ENCODE data around the gene XPNPEP3. TPM values are rescaled to one million over a fixed set of nuclear protein-coding genes. Genes with fewer than 3 reads are reported as not detected.
"Not testable (repeated sequence)": the region's sequence is repeated elsewhere in the genome, so short reads cannot be mapped to it uniquely, and the experiment has no call there.

XPNPEP3 gene
- total and polyA plus RNA-seq, 4 donors: 5.1 to 24.1 (median 10.4) TPM

- DNase-seq (no peak), ATAC-seq (ENCODE audit: insufficient read depth, low FRiP score) (no peak)
- H3K27ac ChIP-seq (ENCODE audit: low read depth in 1 of 2, low read length in 1 of 2): no peak overlapping the region
- no peak overlapping the region for H3K9ac ChIP-seq (ENCODE audit: insufficient read depth in 1 of 2, low read length in 2 of 2)
- no peaks in the 10 kb centered on the region for H3K27me3 ChIP-seq (ENCODE audit: control insufficient read depth in 3 of 3, insufficient read depth in 3 of 3, low read length in 2 of 3)
- no peak overlapping the region for H3K4me3 ChIP-seq
- peaks cover 0 to 10% (median 1%) of the 10 kb centered on the region in 4 donors for H3K36me3 ChIP-seq (ENCODE audit: control insufficient read depth in 4 of 4, insufficient read depth in 4 of 4, low read length in 4 of 4)
- H3K9me3 ChIP-seq (ENCODE audit: control insufficient read depth in 4 of 4, insufficient read depth in 3 of 4, low read length in 3 of 4): no peaks in the 10 kb centered on the region
- H3K4me1 ChIP-seq (ENCODE audit: control insufficient read depth in 5 of 5, insufficient read depth in 5 of 5, low read length in 5 of 5): peaks cover 0 to 7% (median 3%) of the 10 kb centered on the region in 5 donors
- no peak for TF ChIP-seq CTCF (IDR thresholded peaks at IDR 0.05; ENCODE audit: control extremely low read depth, extremely low read depth)
- WGBS, 2 donors: 91 to 96% methylated on average over 2 of the region's 2 CpGs
Measured at GRCh38 chr22:40862537-40862936, 5.6 kb downstream of the XPNPEP3 start.

- no peak for DNase-seq
- Histone ChIP-seq H3K36me3 (ENCODE audit: control insufficient read depth in 4 of 4, insufficient read depth in 4 of 4, low read length in 4 of 4) (peaks cover 0 to 3% (median 2%) of the 10 kb centered on the region in 4 donors), H3K27ac (ENCODE audit: low read depth in 1 of 2, low read length in 1 of 2) (no peak overlapping the region), H3K27me3 (ENCODE audit: control insufficient read depth in 3 of 3, insufficient read depth in 3 of 3, low read length in 2 of 3) (no peaks in the 10 kb centered on the region), H3K9ac (ENCODE audit: insufficient read depth in 1 of 2, low read length in 2 of 2) (no peak overlapping the region), H3K9me3 (ENCODE audit: control insufficient read depth in 4 of 4, insufficient read depth in 3 of 4, low read length in 3 of 4) (no peaks in the 10 kb centered on the region), H3K4me1 (ENCODE audit: control insufficient read depth in 5 of 5, insufficient read depth in 5 of 5, low read length in 5 of 5) (no peaks in the 10 kb centered on the region), H3K4me3 (no peak overlapping the region)
- TF ChIP-seq CTCF (IDR thresholded peaks at IDR 0.05; ENCODE audit: control extremely low read depth, extremely low read depth): no peak
- no peak for ATAC-seq (ENCODE audit: insufficient read depth, low FRiP score)
- 90 to 91% methylated on average over 2 of the region's 2 CpGs for WGBS, 2 donors
Measured at GRCh38 chr22:40867109-40867508, 10.2 kb downstream of the XPNPEP3 start.

- 94% methylated on average over 6 of the region's 6 CpGs for WGBS, 2 donors
Measured at GRCh38 chr22:40868379-40868778, 11.4 kb downstream of the XPNPEP3 start.

GRCh38 chr22:40874016-40874415 lies 17.1 kb downstream of the XPNPEP3 start:
- Histone ChIP-seq H3K9ac (ENCODE audit: insufficient read depth in 1 of 2, low read length in 2 of 2) (no peak overlapping the region), H3K4me3 (no peak overlapping the region), H3K36me3 (ENCODE audit: control insufficient read depth in 4 of 4, insufficient read depth in 4 of 4, low read length in 4 of 4) (peaks cover 0 to 7% (median 3%) of the 10 kb centered on the region in 4 donors), H3K9me3 (ENCODE audit: control insufficient read depth in 4 of 4, insufficient read depth in 3 of 4, low read length in 3 of 4) (no peaks in the 10 kb centered on the region), H3K27ac (ENCODE audit: low read depth in 1 of 2, low read length in 1 of 2) (no peak overlapping the region), H3K4me1 (ENCODE audit: control insufficient read depth in 5 of 5, insufficient read depth in 5 of 5, low read length in 5 of 5) (peaks cover 0 to 2% (median 0%) of the 10 kb centered on the region in 5 donors), H3K27me3 (ENCODE audit: control insufficient read depth in 3 of 3, insufficient read depth in 3 of 3, low read length in 2 of 3) (no peaks in the 10 kb centered on the region)
- WGBS, 2 donors: 92 to 96% methylated on average over 3 of the region's 3 CpGs
- no peak for TF ChIP-seq CTCF (IDR thresholded peaks at IDR 0.05; ENCODE audit: control extremely low read depth, extremely low read depth)
- no peak for ATAC-seq (ENCODE audit: insufficient read depth, low FRiP score)
- no peak for DNase-seq

More at GRCh38 chr22:40868379-40868778, 11.4 kb downstream of the XPNPEP3 start:
- H3K4me1 ChIP-seq (ENCODE audit: control insufficient read depth in 5 of 5, insufficient read depth in 5 of 5, low read length in 5 of 5); H3K4me3 ChIP-seq; H3K27ac ChIP-seq (ENCODE audit: low read depth in 1 of 2, low read length in 1 of 2); H3K27me3 ChIP-seq (ENCODE audit: control insufficient read depth in 3 of 3, insufficient read depth in 3 of 3, low read length in 2 of 3); H3K36me3 ChIP-seq (ENCODE audit: control insufficient read depth in 4 of 4, insufficient read depth in 4 of 4, low read length in 4 of 4); H3K9ac ChIP-seq (ENCODE audit: insufficient read depth in 1 of 2, low read length in 2 of 2); H3K9me3 ChIP-seq (ENCODE audit: control insufficient read depth in 4 of 4, insufficient read depth in 3 of 4, low read length in 3 of 4); DNase-seq; ATAC-seq (ENCODE audit: insufficient read depth, low FRiP score): not testable (repeated sequence)

Data from lung (tissue), 12 donors.